Endothelial cell of hepatic sinusoid (primary cell): ENCODE results near the gene UNC13B.

ENCODE experiments used
- in situ Hi-C: cut with HindIII; loops from 2 replicates; pipeline ENCODE4 v1.10.0; 2017; ENCODE audit warnings: low sequenced_read_pairs

The UNC13B gene

GRCh38 chr9:35313460-35313859 is 151.7 kb downstream of the UNC13B start:
- in situ Hi-C loops, result no loop called here

GRCh38 chr9:35313916-35314315 is 152.1 kb downstream of the UNC13B start:
- in situ Hi-C loops, result no loop called here

- in situ Hi-C loops, result no loop called here
Observed at GRCh38 chr9:35318741-35319140, 156.9 kb downstream of the UNC13B start.

GRCh38 chr9:35322075-35322885 is 160.5 kb downstream of the UNC13B start:
- in situ Hi-C loops, result no loop called here

GRCh38 chr9:35324966-35325365 is 163.2 kb downstream of the UNC13B start:
- in situ Hi-C loops, result no loop called here

- in situ Hi-C loops, result no loop called here
Observed at GRCh38 chr9:35333551-35333950, 171.7 kb downstream of the UNC13B start.

GRCh38 chr9:35335164-35335563 is 173.4 kb downstream of the UNC13B start:
- in situ Hi-C loops, result no loop called here

GRCh38 chr9:35338086-35338485 is 176.3 kb downstream of the UNC13B start:
- in situ Hi-C loops, result no loop called here

GRCh38 chr9:35338561-35339274 is 176.9 kb downstream of the UNC13B start:
- in situ Hi-C loops, result no loop called here

- in situ Hi-C loops, result no loop called here
Observed at GRCh38 chr9:35340046-35340445, 178.2 kb downstream of the UNC13B start.

GRCh38 chr9:35341021-35341420 is 179.2 kb downstream of the UNC13B start:
- in situ Hi-C loops, result no loop called here

- in situ Hi-C loops, result no loop called here
Observed at GRCh38 chr9:35341585-35341984, 179.8 kb downstream of the UNC13B start.

- in situ Hi-C loops, result no loop called here
Observed at GRCh38 chr9:35342221-35342958, 180.6 kb downstream of the UNC13B start.

- in situ Hi-C loops, result no loop called here
Observed at GRCh38 chr9:35348109-35348508, 186.3 kb downstream of the UNC13B start.

- in situ Hi-C loops, result no loop called here
Observed at GRCh38 chr9:35349287-35349990, 187.6 kb downstream of the UNC13B start.

GRCh38 chr9:35350212-35350611 is 188.4 kb downstream of the UNC13B start:
- in situ Hi-C loops, result loop anchor here (5.0 kb wide), 1 partner anchor 37 kb away; no protein-coding TSS in a partner anchor

GRCh38 chr9:35350827-35351549 is 189.2 kb downstream of the UNC13B start:
- in situ Hi-C loops, result loop anchor here (5.0 kb wide), 1 partner anchor 36 kb away; no protein-coding TSS in a partner anchor

GRCh38 chr9:35353731-35354365 is 192.0 kb downstream of the UNC13B start:
- in situ Hi-C loops, result loop anchor here (5.0 kb wide), 1 partner anchor 33 kb away; no protein-coding TSS in a partner anchor

GRCh38 chr9:35355939-35356338 is 194.1 kb downstream of the UNC13B start:
- in situ Hi-C loops, result no loop called here

GRCh38 chr9:35357116-35357515 is 195.3 kb downstream of the UNC13B start:
- in situ Hi-C loops, result no loop called here
